Fibroblast of skin of scalp (primary cell): ENCODE measurements around the gene EFCAB5.
"Not testable (repeated sequence)": the region's sequence is repeated elsewhere in the genome, so short reads cannot be mapped to it uniquely, and the experiment has no call there.

Source experiments
- DNase-seq: peaks from one replicate; pipeline ENCODE4 v3.0.0-alpha.2; 2013

Gene EFCAB5

GRCh38 chr17:30011934-30012333 lies 70.5 kb downstream of the EFCAB5 start:
- DNase-seq: not testable (repeated sequence)

- peak; percentile 42 for DNase-seq
Measured at GRCh38 chr17:30021708-30022317, 80.4 kb downstream of the EFCAB5 start.

- DNase-seq: not testable (repeated sequence)
Measured at GRCh38 chr17:30025325-30025724, 83.9 kb downstream of the EFCAB5 start.

- no peak for DNase-seq
Measured at GRCh38 chr17:30027676-30028075, 86.2 kb downstream of the EFCAB5 start.

GRCh38 chr17:30031214-30031869 lies 89.9 kb downstream of the EFCAB5 start:
- no peak for DNase-seq

GRCh38 chr17:30035369-30035768 lies 93.9 kb downstream of the EFCAB5 start:
- no peak for DNase-seq

- DNase-seq: peak; percentile 16
Measured at GRCh38 chr17:30040719-30041518, 99.5 kb downstream of the EFCAB5 start.

GRCh38 chr17:30041551-30041950 lies 100.1 kb downstream of the EFCAB5 start:
- no peak for DNase-seq

- DNase-seq: no peak
Measured at GRCh38 chr17:30062372-30062771, 120.9 kb downstream of the EFCAB5 start.

- no peak for DNase-seq
Measured at GRCh38 chr17:30064738-30065137, 123.3 kb downstream of the EFCAB5 start.

- DNase-seq: no peak
Measured at GRCh38 chr17:30068465-30068864, 127.0 kb downstream of the EFCAB5 start.

GRCh38 chr17:30074254-30074653 lies 132.8 kb downstream of the EFCAB5 start:
- no peak for DNase-seq

- DNase-seq: no peak
Measured at GRCh38 chr17:30074730-30075129, 133.3 kb downstream of the EFCAB5 start.

GRCh38 chr17:30082773-30083172 lies 141.3 kb downstream of the EFCAB5 start:
- no peak for DNase-seq

GRCh38 chr17:30084788-30085187 lies 143.4 kb downstream of the EFCAB5 start:
- no peak for DNase-seq

- no peak for DNase-seq
Measured at GRCh38 chr17:30086896-30087295, 145.5 kb downstream of the EFCAB5 start.

- not testable (repeated sequence) for DNase-seq
Measured at GRCh38 chr17:30087431-30087830, 146.0 kb downstream of the EFCAB5 start.

- DNase-seq: peak; percentile 11
Measured at GRCh38 chr17:30091121-30091670, 149.8 kb downstream of the EFCAB5 start.

GRCh38 chr17:30091771-30092170 lies 150.3 kb downstream of the EFCAB5 start:
- peak; percentile 96 for DNase-seq

GRCh38 chr17:30092886-30093285 lies 151.5 kb downstream of the EFCAB5 start:
- no peak for DNase-seq

- peak; percentile 77 for DNase-seq
Measured at GRCh38 chr17:30093463-30094147, 152.2 kb downstream of the EFCAB5 start.

- peak; percentile 77 for DNase-seq
Measured at GRCh38 chr17:30095507-30096244, 154.2 kb downstream of the EFCAB5 start.
